Stimulated activated naive CD8-positive, alpha-beta T cell treated with anti-CD3 and anti-CD28 coated beads, Interleukin-15, Interleukin-2, amounts not matched to agents 100 ng/mL and 50 ng/mL, for 24 hours (primary cell): Measurements from ENCODE around the gene ATP9B.
"Not testable (repeated sequence)": the region's sequence is repeated elsewhere in the genome, so short reads cannot be mapped to it uniquely, and the experiment has no call there.

Experiments
- H3K27ac Mint-ChIP-seq: one replicate; pipeline ENCODE4 v1.8.0; 2021; ENCODE audit warnings: mild to moderate bottlenecking, mixed read lengths
- H3K27me3 Mint-ChIP-seq: one replicate; pipeline ENCODE4 v1.8.0; 2021; ENCODE audit warnings: mixed read lengths
- H3K36me3 Mint-ChIP-seq: one replicate; pipeline ENCODE4 v1.8.0; 2021; ENCODE audit warnings: low read depth, mixed read lengths
- H3K4me1 Mint-ChIP-seq: one replicate; pipeline ENCODE4 v1.8.0; 2021; ENCODE audit warnings: low read depth, mixed read lengths
- H3K4me3 Mint-ChIP-seq: one replicate; pipeline ENCODE4 v1.8.0; 2021; ENCODE audit warnings: mild to moderate bottlenecking, mixed read lengths
- H3K9me3 Mint-ChIP-seq: one replicate; pipeline ENCODE4 v1.8.0; 2021; ENCODE audit warnings: mixed read lengths

ATP9B gene

DNA sequence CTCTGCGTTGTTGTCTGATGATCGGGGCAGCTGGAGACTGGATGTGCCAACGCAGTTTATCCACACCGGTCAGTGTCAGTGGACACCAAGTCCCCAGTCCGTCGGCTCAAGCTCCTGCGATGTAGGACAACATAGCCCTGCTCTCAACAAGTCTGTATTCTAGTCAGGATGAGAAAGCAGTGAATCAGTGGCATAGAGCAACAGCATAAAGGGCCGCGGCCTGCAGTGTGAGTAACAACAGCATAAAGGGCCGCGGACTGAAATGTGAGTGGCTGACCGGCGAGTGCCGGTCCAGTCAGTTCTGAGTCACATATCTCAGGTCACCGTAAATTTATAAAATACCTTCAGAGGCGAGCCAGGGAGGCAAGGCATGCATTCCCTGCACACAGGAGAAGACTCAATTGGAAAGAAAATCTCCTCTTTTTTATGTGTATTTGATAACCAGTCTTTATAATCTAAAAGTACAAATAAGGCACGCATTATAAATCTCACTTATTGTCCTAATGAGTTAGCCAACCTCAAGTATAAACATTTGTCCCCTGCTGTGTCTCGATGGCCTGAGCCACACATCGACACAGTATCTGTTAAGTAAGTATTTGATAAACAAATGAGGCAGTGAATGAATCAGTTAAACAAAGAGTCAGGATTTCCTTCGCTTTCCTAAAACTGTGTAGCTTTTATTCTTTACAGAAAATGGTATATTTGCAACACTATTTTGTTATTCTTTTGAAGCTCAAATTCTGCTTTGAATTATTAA, 292.8 kb downstream of the ATP9B start:
- no peaks in the 10 kb centered on the region for H3K9me3 Mint-ChIP-seq
- H3K27me3 Mint-ChIP-seq: no peaks in the 10 kb centered on the region
- no peak overlapping the region for H3K27ac Mint-ChIP-seq
- no peak overlapping the region for H3K4me3 Mint-ChIP-seq
- no peaks in the 10 kb centered on the region for H3K4me1 Mint-ChIP-seq
- peaks cover 37% of the 10 kb centered on the region for H3K36me3 Mint-ChIP-seq

DNA sequence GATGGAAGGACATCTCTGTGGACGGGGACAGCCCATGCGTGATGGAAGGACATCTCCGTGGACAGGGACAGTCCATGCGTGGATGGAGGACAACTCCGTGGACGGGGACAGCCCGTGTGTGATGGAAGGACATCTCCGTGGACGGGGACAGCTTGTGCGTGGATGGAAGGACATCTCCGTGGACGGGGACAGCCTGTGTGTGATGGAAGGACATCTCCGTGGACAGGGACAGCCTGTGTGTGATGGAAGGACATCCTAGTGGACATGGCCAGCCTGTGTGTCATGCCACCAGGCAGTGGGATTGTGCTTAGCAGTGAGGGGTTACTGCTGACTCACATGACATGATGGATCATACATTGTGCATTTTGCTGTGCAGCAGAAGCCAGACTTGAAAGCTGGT, 296.5 kb downstream of the ATP9B start:
- Mint-ChIP-seq H3K9me3 (no peaks in the 10 kb centered on the region), H3K4me3 (no peak overlapping the region), H3K27me3 (no peaks in the 10 kb centered on the region), H3K36me3 (peaks cover 33% of the 10 kb centered on the region), H3K4me1 (peaks cover 21% of the 10 kb centered on the region), H3K27ac (no peak overlapping the region)

DNA sequence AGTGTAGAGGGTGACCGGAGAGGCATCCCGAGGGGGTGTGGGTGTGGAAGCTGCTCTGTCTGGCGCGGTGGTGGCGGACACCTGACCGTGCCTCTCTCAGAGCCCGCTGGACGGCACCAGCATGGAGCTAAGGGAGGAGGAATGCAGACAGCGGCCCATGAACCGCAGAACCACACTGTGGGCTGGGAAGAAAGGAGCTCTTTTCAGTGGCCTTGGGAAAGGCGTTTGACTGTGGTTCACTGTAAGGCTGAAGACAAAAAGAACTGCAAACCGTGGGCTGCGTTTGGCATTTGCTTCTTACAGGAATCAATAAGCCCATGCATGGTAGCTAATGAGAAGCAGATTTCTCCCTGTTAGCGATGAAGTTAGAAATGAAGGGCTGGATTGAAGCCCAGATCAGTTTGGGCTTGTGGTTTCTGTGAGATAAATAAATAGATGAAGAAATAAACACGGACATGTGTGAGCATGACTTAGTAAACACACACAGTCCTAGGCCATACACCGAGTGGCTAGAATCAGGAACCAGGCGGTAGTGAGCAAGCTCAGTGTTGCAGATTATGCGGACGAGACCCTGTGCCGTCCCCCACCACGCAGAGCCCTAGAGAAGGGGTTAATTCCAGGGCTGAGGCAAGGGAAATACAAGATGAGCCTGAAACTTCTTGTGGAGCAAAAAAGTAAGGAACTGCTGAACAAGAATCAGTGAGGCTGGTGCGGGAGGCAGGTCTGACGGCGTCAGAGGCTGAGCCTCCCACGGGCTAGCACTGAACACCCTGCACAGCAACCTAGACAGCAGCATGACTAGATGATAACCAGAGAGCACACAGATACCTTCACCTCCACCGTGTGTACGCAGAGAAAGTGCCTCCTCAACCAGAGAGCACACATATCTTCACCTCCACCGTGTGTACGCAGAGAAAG, 297.2 kb downstream of the ATP9B start:
- peaks cover 26% of the 10 kb centered on the region for H3K36me3 Mint-ChIP-seq
- H3K27ac Mint-ChIP-seq: no peak overlapping the region
- H3K9me3 Mint-ChIP-seq: no peaks in the 10 kb centered on the region
- no peak overlapping the region for H3K4me3 Mint-ChIP-seq
- no peaks in the 10 kb centered on the region for H3K27me3 Mint-ChIP-seq
- H3K4me1 Mint-ChIP-seq: peaks cover 27% of the 10 kb centered on the region

DNA sequence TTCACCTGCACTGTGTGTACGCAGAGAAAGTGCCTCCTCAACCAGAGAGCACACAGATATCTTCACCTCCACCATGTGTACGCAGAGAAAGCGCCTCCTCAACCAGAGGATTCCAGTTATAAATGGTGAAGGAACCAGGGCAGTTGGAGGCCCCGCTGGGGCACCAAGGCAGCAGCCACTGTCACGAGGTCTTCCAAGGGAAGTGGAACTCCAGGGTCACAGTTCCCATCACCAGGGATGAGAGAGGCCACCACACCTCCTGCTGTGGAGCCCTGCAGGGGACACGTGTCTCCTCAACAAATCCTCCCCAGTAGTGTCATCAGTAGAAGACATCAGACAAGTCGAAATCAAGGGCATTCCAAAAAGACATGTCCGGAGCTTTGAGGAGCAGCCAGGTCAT, 298.3 kb downstream of the ATP9B start:
- Mint-ChIP-seq H3K36me3 (peaks cover 25% of the 10 kb centered on the region), H3K9me3 (no peaks in the 10 kb centered on the region), H3K27ac (no peak overlapping the region), H3K4me1 (peaks cover 32% of the 10 kb centered on the region), H3K4me3 (no peak overlapping the region), H3K27me3 (no peaks in the 10 kb centered on the region)

DNA sequence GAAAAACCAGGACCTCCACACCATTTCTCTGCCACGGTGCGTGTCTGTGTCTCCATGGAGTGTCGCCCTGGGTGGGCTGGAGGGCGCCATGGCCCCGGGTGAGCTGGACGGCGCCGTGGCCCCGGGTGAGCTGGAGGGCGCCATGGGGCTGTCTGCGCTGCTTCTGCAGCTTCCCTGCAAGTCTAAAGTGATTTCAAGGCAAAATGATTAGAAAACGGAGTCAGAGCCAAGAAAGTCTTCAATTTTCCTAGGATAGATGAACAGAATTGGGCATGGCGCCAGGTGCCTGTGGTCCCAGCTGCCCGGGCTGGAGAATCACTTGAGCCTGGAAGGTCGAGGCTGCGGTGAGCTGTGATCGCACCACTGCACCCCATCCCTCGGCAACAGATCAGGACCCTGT, 298.8 kb downstream of the ATP9B start:
- Mint-ChIP-seq H3K9me3 (no peaks in the 10 kb centered on the region), H3K4me3 (no peak overlapping the region), H3K4me1 (peaks cover 32% of the 10 kb centered on the region), H3K27me3 (no peaks in the 10 kb centered on the region), H3K27ac (no peak overlapping the region), H3K36me3 (peaks cover 25% of the 10 kb centered on the region)

DNA sequence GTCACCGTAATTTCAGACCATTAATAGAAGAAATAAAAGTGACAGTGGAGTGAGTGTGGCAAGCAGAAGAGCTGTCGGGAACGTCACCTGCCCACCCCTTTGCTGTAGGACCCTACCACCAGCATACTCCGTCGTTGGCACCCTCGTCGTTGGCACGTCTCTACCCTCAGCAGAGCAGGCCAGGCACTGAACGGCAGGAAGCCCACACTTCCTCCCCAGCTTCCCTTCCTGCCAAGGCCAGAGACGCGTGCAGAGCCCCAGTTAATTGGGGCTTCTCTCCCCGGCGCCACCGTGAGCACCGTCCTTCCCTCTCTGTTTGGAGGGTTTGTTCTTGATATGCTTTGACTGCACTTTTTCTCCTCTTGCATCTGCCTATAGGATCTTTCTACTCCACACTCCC, 299.5 kb downstream of the ATP9B start:
- Mint-ChIP-seq H3K27me3 (no peaks in the 10 kb centered on the region), H3K4me3 (no peak overlapping the region), H3K36me3 (peaks cover 19% of the 10 kb centered on the region), H3K27ac (peak overlapping the region; percentile 18), H3K4me1 (peaks cover 32% of the 10 kb centered on the region), H3K9me3 (no peaks in the 10 kb centered on the region)

DNA sequence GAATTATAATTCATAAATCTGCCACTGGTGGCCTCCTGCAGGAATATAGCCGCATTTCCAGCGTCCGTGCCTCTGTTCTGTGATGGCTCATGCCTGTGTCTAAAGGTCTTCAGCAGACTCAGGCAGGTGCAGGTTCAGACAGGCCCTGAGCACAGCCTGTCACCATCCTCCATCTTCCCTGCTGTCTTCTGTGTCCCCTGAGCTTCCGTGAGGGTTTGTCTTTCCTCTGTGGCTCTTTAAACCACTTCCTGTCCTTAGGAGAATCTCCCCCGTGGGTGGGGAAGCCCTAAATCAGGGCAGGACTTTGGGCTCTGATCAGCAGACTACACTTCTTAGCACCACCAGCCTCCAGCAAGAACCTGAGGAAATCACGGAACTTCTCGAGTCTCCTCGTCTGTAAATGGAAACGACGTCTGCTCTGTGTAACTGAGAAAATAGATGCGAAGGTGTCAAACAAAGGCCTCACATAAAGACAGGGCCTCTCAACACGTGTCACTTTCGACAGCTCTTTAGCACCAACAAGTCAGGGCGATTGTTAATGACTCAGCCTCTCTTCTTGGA, 302.4 kb downstream of the ATP9B start:
- Mint-ChIP-seq H3K27me3 (no peaks in the 10 kb centered on the region), H3K36me3 (peaks cover 12% of the 10 kb centered on the region), H3K27ac (peak overlapping the region; percentile 67), H3K9me3 (no peaks in the 10 kb centered on the region), H3K4me3 (no peak overlapping the region), H3K4me1 (peaks cover 32% of the 10 kb centered on the region)

DNA sequence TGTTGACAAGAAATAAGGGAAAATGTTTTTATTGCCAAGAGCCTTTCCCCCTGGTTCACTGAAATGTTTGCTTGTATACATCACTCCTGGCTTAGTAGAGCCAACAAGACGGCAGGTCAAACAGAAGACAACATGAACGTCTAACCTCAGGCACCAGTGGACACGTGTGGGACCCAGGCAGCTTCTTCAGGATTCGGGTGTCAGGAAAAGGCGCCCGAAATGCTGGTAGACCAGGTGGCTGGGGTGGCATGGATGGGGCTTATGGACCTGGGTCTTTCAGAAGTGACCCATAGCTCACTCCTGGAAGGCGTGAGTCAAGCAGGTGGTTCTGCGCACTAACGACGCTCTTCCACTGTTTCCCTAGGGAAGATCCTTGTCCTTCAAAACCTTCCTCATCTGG, 303.3 kb downstream of the ATP9B start:
- no peak overlapping the region for H3K4me3 Mint-ChIP-seq
- no peaks in the 10 kb centered on the region for H3K27me3 Mint-ChIP-seq
- H3K27ac Mint-ChIP-seq: no peak overlapping the region
- peaks cover 12% of the 10 kb centered on the region for H3K36me3 Mint-ChIP-seq
- peaks cover 32% of the 10 kb centered on the region for H3K4me1 Mint-ChIP-seq
- H3K9me3 Mint-ChIP-seq: no peaks in the 10 kb centered on the region

DNA sequence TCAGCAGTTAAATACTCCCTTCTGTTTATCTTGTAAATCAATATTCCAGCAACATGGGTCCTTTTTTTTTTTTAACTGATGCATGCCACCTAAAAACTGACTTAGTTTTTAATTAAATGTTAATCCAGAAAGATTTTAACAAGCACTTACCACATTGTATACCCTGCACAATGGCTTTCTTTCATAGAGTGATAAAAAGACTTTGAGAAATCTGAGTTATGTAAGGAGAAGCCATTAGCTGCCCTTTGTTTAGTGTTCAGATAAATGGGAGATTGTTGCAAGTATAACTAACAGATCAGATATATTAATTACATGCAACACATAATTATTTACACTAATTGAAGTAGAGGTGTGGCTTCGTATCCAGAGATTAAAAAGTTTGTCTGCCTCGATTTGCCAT, 303.8 kb downstream of the ATP9B start:
- Mint-ChIP-seq H3K9me3 (no peaks in the 10 kb centered on the region), H3K4me3 (no peak overlapping the region), H3K4me1 (peaks cover 28% of the 10 kb centered on the region), H3K36me3 (peaks cover 12% of the 10 kb centered on the region), H3K27ac (no peak overlapping the region), H3K27me3 (no peaks in the 10 kb centered on the region)

DNA sequence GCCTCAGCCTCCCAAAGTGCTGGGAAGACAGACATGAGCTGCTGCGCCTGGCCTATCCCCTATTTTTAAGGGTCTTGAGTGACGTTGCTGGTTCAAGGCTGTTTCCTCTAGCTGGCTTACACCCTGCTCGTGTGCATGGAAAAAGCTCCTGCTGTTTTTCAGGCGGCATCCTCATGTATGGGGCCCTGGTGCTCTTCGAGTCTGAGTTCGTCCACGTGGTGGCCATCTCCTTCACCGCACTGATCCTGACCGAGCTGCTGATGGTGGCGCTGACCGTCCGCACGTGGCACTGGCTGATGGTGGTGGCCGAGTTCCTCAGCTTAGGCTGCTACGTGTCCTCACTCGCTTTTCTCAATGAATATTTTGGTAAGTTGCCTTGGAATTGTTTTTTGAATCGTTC, 304.5 kb downstream of the ATP9B start:
- no peak overlapping the region for H3K27ac Mint-ChIP-seq
- no peak overlapping the region for H3K4me3 Mint-ChIP-seq
- H3K9me3 Mint-ChIP-seq: no peaks in the 10 kb centered on the region
- H3K27me3 Mint-ChIP-seq: no peaks in the 10 kb centered on the region
- peaks cover 21% of the 10 kb centered on the region for H3K4me1 Mint-ChIP-seq
- H3K36me3 Mint-ChIP-seq: peaks cover 7% of the 10 kb centered on the region

DNA sequence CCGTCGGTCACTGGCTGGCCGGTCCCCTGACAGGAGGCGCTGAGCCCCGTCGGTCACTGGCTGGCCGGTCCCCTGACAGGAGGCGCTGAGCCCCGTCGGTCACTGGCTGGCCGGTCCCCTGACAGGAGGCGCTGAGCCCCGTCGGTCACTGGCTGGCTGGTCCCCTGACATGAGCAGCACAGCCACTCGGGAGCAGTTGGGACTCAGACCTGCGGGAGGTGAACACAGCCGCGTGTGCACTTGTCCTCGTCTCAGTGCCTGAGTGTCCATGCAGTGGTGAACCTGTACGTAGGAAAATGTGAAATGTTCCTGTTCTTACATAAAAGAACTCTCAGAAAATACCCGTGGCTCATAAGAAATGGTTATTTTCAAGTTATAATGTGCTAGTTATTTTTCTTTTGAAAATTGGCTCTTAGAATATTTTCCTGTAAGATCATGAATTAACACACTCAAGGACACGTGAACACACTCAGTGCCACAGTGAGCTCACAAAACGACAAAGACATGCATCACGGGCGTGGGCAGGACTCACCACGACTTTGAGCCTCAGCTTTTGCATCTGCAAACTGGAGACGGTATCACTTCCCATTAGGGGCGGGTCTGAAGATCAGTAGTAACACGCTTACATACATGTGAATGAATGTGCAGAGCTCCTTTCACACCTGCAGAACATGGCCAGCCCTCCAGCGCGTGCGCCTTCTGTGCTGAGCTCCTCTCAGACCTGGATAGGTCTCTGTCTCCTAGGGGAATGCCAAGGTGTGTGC, 305.4 kb downstream of the ATP9B start:
- no peak overlapping the region for H3K27ac Mint-ChIP-seq
- H3K36me3 Mint-ChIP-seq: peaks cover 10% of the 10 kb centered on the region
- H3K4me3 Mint-ChIP-seq: no peak overlapping the region

DNA sequence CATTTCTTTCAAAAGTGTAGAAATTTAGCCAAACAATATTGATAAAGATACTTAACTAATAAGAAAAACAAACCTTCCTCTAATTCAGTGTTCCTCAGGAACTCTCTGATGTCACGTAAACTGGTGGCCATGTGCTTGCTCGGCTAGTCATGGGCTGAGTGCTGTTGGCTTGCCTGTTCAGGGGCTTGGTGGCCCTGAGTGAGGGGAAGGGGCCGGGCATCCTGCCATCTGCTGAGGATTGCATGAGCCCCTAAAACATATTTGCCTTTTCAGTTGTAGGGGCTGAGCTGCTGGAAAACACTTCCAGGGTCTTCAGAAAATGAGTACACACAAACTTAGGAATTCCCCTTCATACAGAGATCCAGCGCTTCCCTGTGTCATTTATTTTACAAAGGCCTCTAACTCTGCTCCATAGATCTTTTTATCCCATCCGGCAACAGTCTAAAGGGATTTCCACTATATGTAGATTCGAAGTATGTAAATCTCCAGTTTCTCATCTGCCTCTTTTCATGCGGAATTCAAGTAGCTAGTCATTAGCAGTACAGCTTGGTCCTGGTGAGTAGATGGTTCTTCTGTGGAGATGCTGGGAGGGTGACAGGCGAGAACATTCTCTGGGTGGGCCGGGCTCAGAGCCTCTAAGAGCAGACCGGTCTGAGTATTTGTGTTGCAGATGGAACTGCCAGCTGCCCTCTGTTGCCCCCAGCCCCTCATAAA, 306.4 kb downstream of the ATP9B start:
- Mint-ChIP-seq H3K9me3 (no peaks in the 10 kb centered on the region), H3K4me1 (peaks cover 21% of the 10 kb centered on the region), H3K4me3 (no peak overlapping the region), H3K36me3 (peaks cover 10% of the 10 kb centered on the region), H3K27ac (no peak overlapping the region), H3K27me3 (no peaks in the 10 kb centered on the region)

More for the DNA sequence above, 305.4 kb downstream of the ATP9B start:
- H3K27me3 Mint-ChIP-seq: no peaks in the 10 kb centered on the region
- H3K9me3 Mint-ChIP-seq: no peaks in the 10 kb centered on the region
- peaks cover 26% of the 10 kb centered on the region for H3K4me1 Mint-ChIP-seq

DNA sequence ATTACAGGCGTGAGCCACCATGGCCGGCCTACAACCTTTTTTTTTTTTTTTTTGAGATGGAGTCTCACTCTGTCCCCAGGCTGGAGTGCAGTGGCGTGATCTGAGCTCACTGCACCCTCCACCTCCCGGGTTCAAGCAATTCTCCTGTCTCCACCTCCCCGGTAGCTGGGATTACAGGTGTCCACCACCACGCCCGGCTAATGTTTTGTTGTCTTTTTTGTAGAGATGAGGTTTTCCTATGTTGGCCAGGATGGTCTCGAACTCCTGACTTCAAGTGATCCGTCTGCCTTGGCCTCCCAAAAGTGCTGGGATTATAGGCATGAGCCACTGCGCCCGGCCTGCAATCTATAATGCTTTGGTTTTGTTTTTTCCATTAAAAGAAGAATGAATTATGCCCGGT, 307.5 kb downstream of the ATP9B start:
- H3K27ac Mint-ChIP-seq, H3K36me3 Mint-ChIP-seq, H3K9me3 Mint-ChIP-seq, H3K4me3 Mint-ChIP-seq, H3K27me3 Mint-ChIP-seq: not testable (repeated sequence)
- H3K4me1 Mint-ChIP-seq: peaks cover 12% of the 10 kb centered on the region

DNA sequence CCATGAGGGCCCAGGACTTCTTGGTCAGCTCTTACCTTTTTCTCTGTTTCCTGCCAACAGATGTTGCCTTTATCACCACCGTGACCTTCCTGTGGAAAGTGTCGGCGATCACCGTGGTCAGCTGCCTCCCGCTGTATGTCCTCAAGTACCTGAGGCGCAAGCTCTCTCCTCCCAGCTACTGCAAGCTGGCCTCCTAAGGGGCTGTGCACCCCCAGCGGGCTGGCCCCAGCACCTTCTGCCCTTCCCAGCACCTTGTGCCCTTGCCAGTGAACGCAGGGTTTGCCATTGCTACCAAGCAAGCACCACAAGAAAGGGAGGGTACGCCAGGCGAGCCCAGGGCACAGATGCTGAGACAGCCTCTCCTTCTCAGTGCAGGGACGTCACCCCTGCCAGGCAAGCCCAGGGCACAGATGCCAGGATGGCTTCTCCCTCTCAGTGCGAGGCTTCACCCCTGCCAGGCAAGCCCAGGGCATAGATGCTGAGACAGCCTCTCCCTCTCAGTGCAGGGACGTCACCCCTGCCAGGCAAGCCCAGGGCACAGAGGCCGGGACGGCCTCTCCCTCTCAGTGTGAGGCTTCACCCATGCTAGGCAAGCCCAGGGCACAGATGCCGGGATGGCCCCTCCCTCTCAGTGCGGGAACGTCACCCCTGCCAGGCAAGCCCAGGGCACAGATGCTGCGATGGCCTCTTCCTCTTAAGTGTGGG, 308.1 kb downstream of the ATP9B start:
- Mint-ChIP-seq H3K27ac (no peak overlapping the region), H3K9me3 (no peaks in the 10 kb centered on the region), H3K36me3 (peaks cover 10% of the 10 kb centered on the region), H3K4me3 (no peak overlapping the region), H3K4me1 (peaks cover 9% of the 10 kb centered on the region), H3K27me3 (no peaks in the 10 kb centered on the region)
